GM12878 (cell line): ENCODE data around the gene CLDN12. TPM values are rescaled to one million over a fixed set of nuclear protein-coding genes. Genes with fewer than 3 reads are reported as not detected.

Experiments
- ATAC-seq: fragments of 200-7000 bp; cut with Tn5 transposase; 3 replicates; pipeline ENCODE4 v1.9.1; 2020; ENCODE audit warnings: mild to moderate bottlenecking, moderate library complexity
- BruUV-seq: library from RNA; stranded (reverse); fragments of 400-500 nt; replicated peaks from 2 replicates; lab custom pipeline; 2021; lab: Mats Ljungman, UMichigan
- CTCF ChIA-PET: fragments of 300-600 bp; sonication (Branson Sonifier 250); formaldehyde crosslinking; extraction: SDS; loops from one replicate; lab custom pipeline; 2021; ENCODE audit warnings: inconsistent platforms; lab: Yijun Ruan, JAX
- POLR2A ChIA-PET: fragments of 350-600 bp; formaldehyde crosslinking; extraction: SDS; loops from one replicate; lab custom pipeline; 2021; ENCODE audit warnings: inconsistent platforms; lab: Charles Lee
- RAD21 ChIA-PET: fragments of 300-600 bp; sonication (Branson Sonifier 250); formaldehyde crosslinking; loops from one replicate; lab custom pipeline; 2023; ENCODE audit warnings: antibody characterized with exemption; ENCODE audit not compliant: unreplicated experiment; lab: Charles Lee
- SMC1A ChIA-PET: fragments of 300-600 bp; sonication (Branson Sonifier 250); formaldehyde crosslinking; loops from one replicate; lab custom pipeline; 2023; ENCODE audit not compliant: unreplicated experiment, uncharacterized antibody; lab: Charles Lee
- DNase-seq: peaks from one replicate; pipeline ENCODE4 v3.0.0-alpha.2; 2011; ENCODE audit warnings: low read depth, low spot score
- FAIRE-seq: peaks from 3 replicates; lab custom pipeline; 2011; peaks lifted over from hg19 to GRCh38; lab: Jason Lieb, UNC
- H2AFZ ChIP-seq: 2 replicates; pipeline ENCODE4 v1.6.0; 2011; ENCODE audit warnings: low read depth, low read length, control low read depth; ENCODE audit not compliant: control insufficient read depth
- H3K27ac ChIP-seq: 2 replicates; pipeline ENCODE4 v1.5.1; 2011; ENCODE audit warnings: control low read depth; ENCODE audit not compliant: control insufficient read depth, insufficient read depth
- H3K27me3 ChIP-seq, 2 experiments: replicated peaks in 1 of 2; 2 replicates each; pipeline versions ENCODE4 v1.6.0 to v1.6.1; 2011; ENCODE audit warnings: low read length in 1 of 2; ENCODE audit not compliant: control insufficient read depth in 2 of 2, insufficient read depth in 2 of 2
- H3K36me3 ChIP-seq, 2 experiments: 2 replicates each; pipeline ENCODE4 v1.5.1; 2011; ENCODE audit warnings: low read length in 1 of 2; ENCODE audit not compliant: control insufficient read depth in 2 of 2, insufficient read depth in 2 of 2
- H3K4me1 ChIP-seq: 2 replicates; pipeline ENCODE4 v1.6.1; 2011; ENCODE audit warnings: mild to moderate bottlenecking, low read length, moderate library complexity, mixed read lengths; ENCODE audit not compliant: control insufficient read depth, insufficient read depth
- H3K4me2 ChIP-seq: 2 replicates; pipeline ENCODE4 v1.6.0; 2011; ENCODE audit warnings: control low read depth; ENCODE audit not compliant: control insufficient read depth, insufficient read depth
- H3K4me3 ChIP-seq: fragments of 200-600 bp; sonication (generic); 2 replicates; pipeline ENCODE4 v1.5.1; 2016
- H3K79me2 ChIP-seq: 2 replicates; pipeline ENCODE4 v1.6.0; 2011; ENCODE audit warnings: low read length; ENCODE audit not compliant: control insufficient read depth, insufficient read depth
- H3K9ac ChIP-seq: 2 replicates; pipeline ENCODE4 v1.8.0; 2011; ENCODE audit warnings: low read length, control low read depth, mixed read lengths; ENCODE audit not compliant: control insufficient read depth, insufficient read depth
- H3K9me3 ChIP-seq: replicated peaks from 3 replicates; pipeline ENCODE4 v1.5.1; 2011; ENCODE audit warnings: mild to moderate bottlenecking, low read length; ENCODE audit not compliant: control insufficient read depth, insufficient read depth
- H4K20me1 ChIP-seq: 2 replicates; pipeline ENCODE4 v1.6.0; 2011; ENCODE audit not compliant: control insufficient read depth, insufficient read depth
- ATF3 ChIP-seq: IDR thresholded peaks from 2 replicates; pipeline ENCODE4 v1.6.1; 2011; ENCODE audit warnings: low read depth, mild to moderate bottlenecking, low read length, moderate library complexity, borderline replicate concordance; ENCODE audit errors: extremely low read depth
- ATF7 ChIP-seq: fragments of 450-650 bp; IDR thresholded peaks from 2 replicates; pipeline ENCODE4 v1.6.1; 2016; ENCODE audit warnings: low read depth, mild to moderate bottlenecking
- CREB1 ChIP-seq: IDR thresholded peaks from 2 replicates; pipeline ENCODE4 v1.6.1; 2012; ENCODE audit warnings: low read depth, mild to moderate bottlenecking, inconsistent platforms
- EP300 ChIP-seq, 2 experiments: fragments of 150-350 bp in 1 of 2; IDR thresholded peaks; 2 replicates each; pipeline ENCODE4 v1.6.1; 2011 to 2012; ENCODE audit warnings: low read depth in 2 of 2, low read length in 2 of 2, borderline replicate concordance in 1 of 2, improper control_type of control experiment in 1 of 2, inconsistent platforms in 1 of 2; ENCODE audit not compliant: control insufficient read depth in 1 of 2
- EZH2 ChIP-seq: IDR thresholded peaks from 2 replicates; pipeline ENCODE4 v1.6.1; 2012; ENCODE audit warnings: low read depth, mild to moderate bottlenecking, control low read depth, inconsistent platforms, low read length, borderline replicate concordance; ENCODE audit not compliant: control insufficient read depth
- IRF4 ChIP-seq: IDR thresholded peaks from 2 replicates; pipeline ENCODE4 v1.6.1; 2011; ENCODE audit warnings: low read depth, low read length
- JUND ChIP-seq: IDR thresholded peaks from 2 replicates; pipeline ENCODE4 v1.6.1; 2012; ENCODE audit warnings: low read depth, mild to moderate bottlenecking, low read length, improper control_type of control experiment, moderate library complexity
- NR2C2 ChIP-seq: IDR thresholded peaks from 2 replicates; pipeline ENCODE4 v1.6.1; 2011; ENCODE audit warnings: borderline replicate concordance, low read depth; ENCODE audit not compliant: control insufficient read depth, insufficient read length
- POLR2A ChIP-seq: IDR thresholded peaks from 2 replicates; pipeline ENCODE4 v1.6.1; 2011; ENCODE audit warnings: low read depth, mild to moderate bottlenecking, low read length
- POU2F2 ChIP-seq: IDR thresholded peaks from 3 replicates; pipeline ENCODE4 v1.6.1; 2011; ENCODE audit warnings: low read depth, mild to moderate bottlenecking, low read length, borderline replicate concordance
- RELB ChIP-seq: fragments of 450-650 bp; IDR thresholded peaks from 2 replicates; pipeline ENCODE4 v1.6.1; 2017; ENCODE audit warnings: low read depth, mild to moderate bottlenecking, moderate library complexity
- SMAD1 ChIP-seq: fragments of 450-650 bp; IDR thresholded peaks from 2 replicates; pipeline ENCODE4 v1.6.1; 2018; ENCODE audit warnings: mild to moderate bottlenecking, low read depth; ENCODE audit not compliant: partially characterized antibody
- WGBS: methylation state at CpG from one replicate; pipeline ENCODE4 v1.1.6; 2016; ENCODE audit warnings: low lambda C conversion rate; ENCODE audit not compliant: insufficient replicate concordance, insufficient coverage; ENCODE audit errors: missing lambda C conversion rate; 5-methylcytosine and 5-hydroxymethylcytosine counted together
- in situ Hi-C: fragments of 300-500 bp; cut with MboI; formaldehyde crosslinking; loops from 9 replicates; pipeline ENCODE4 v1.14.3; 2018; ENCODE audit warnings: mixed read lengths
- intact Hi-C: fragments of 100-400 bp; cut with micrococcal nuclease; formaldehyde crosslinking; loops from one replicate; pipeline ENCODE4 v1.14.2; 2022; ENCODE audit not compliant: unreplicated experiment
- polyA plus RNA-seq, 11 experiments: library from polyadenylated mRNA; depleted of rRNA in 4 of 11; unstranded in 6 of 11; stranded (reverse) in 5 of 11; fragments of >200 nt; fragmentation: Nextera tagmentation in 4 of 11; fragmentation: Illumina TruSeq in 1 of 11; extraction: Ambion mirVana in 4 of 11; extraction: Trizol in 1 of 11; gene quantifications; 1 replicate in 1 of 11; 2 replicates in 10 of 11; pipeline versions ENCODE4 v1.2.1 to v1.2.3, GENCODE V29; 2011 to 2016; ENCODE audit warnings: inconsistent platforms in 2 of 11, missing spikeins in 2 of 11, low read depth in 1 of 11
- total RNA-seq, 4 experiments: library from RNA; depleted of rRNA in 3 of 4; stranded (reverse); fragments of >200 nt in 3 of 4; fragmentation: Illumina TruSeq in 1 of 4; extraction: Trizol in 1 of 4; gene quantifications; 2 replicates each; pipeline versions ENCODE4 v1.2.1 to v1.2.3, GENCODE V29; 2013 to 2021
- TF ChIP-seq, protein P1 (sequence below), 3 experiments: IDR thresholded peaks in 2 of 3; conservative IDR thresholded peaks in 1 of 3; 2 replicates each; pipeline ENCODE4 v1.5.1; 2011; ENCODE audit warnings: low read depth in 3 of 3, low read length in 3 of 3, mild to moderate bottlenecking in 3 of 3, control low read depth in 2 of 3, moderate library complexity in 2 of 3, inconsistent platforms in 1 of 3, mixed read lengths in 1 of 3; ENCODE audit not compliant: control insufficient read depth in 2 of 3, insufficient read depth in 1 of 3; ENCODE audit errors: extremely low read depth in 1 of 3
- TF ChIP-seq, protein P2 (sequence below): fragments of 450-650 bp; IDR thresholded peaks from 2 replicates; pipeline ENCODE4 v1.6.1; 2017; ENCODE audit warnings: antibody characterized with exemption, mild to moderate bottlenecking, moderate library complexity
- TF ChIP-seq, protein P3 (sequence below): IDR thresholded peaks from 2 replicates; pipeline ENCODE4 v1.6.1; 2012; ENCODE audit warnings: low read length, inconsistent platforms

The CLDN12 gene
- total and polyA plus RNA-seq, 10 of the 15 experiments (the other 5 are each of a cell fraction or from before 2014, with no cell fraction given): 3.1 to 41.1 (median 6.8) TPM

DNA sequence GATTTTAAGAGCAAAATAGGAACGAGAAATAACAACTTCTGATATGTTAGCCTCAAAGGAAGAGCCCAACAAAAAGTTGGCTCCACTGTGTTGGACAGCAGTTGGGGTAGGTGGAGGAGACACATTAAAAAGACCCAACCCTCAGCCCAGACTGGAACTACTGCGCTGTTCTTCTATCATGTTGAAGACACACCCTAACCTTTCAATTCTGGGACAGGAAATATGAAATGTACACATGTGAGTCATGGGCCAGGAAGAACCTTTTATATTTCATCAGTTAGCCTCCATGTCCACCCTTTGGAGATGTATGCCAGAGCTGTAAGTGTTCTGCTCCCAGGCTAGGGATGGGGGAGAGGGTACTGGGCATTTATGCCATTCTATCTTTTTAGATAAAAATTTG, 22.1 kb downstream of the CLDN12 start:
- H3K27ac ChIP-seq: no peak overlapping the region
- 58% methylated on average over 2 of the region's 2 CpGs for WGBS
- in situ Hi-C loops: no loop called here
- TF ChIP-seq JUND: no peak
- no peak for TF ChIP-seq CREB1
- TF ChIP-seq, protein P1, sequence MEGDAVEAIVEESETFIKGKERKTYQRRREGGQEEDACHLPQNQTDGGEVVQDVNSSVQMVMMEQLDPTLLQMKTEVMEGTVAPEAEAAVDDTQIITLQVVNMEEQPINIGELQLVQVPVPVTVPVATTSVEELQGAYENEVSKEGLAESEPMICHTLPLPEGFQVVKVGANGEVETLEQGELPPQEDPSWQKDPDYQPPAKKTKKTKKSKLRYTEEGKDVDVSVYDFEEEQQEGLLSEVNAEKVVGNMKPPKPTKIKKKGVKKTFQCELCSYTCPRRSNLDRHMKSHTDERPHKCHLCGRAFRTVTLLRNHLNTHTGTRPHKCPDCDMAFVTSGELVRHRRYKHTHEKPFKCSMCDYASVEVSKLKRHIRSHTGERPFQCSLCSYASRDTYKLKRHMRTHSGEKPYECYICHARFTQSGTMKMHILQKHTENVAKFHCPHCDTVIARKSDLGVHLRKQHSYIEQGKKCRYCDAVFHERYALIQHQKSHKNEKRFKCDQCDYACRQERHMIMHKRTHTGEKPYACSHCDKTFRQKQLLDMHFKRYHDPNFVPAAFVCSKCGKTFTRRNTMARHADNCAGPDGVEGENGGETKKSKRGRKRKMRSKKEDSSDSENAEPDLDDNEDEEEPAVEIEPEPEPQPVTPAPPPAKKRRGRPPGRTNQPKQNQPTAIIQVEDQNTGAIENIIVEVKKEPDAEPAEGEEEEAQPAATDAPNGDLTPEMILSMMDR (IDR thresholded peaks at IDR 0.05 in 2 of 3, conservative IDR thresholded peaks at IDR 0.05 in 1 of 3; ENCODE audit: control insufficient read depth in 2 of 3, extremely low read depth in 1 of 3, insufficient read depth in 1 of 3, low read depth in 3 of 3, low read length in 3 of 3): no peak
- TF ChIP-seq ATF3: no peak
- TF ChIP-seq IRF4: no peak
- no peak for TF ChIP-seq EP300 (IDR thresholded peaks at IDR 0.05; ENCODE audit: borderline replicate concordance in 1 of 2, control insufficient read depth in 1 of 2, low read depth in 2 of 2, low read length in 2 of 2)
- no peak for TF ChIP-seq POLR2A
- no peak for TF ChIP-seq RELB
- no peak for TF ChIP-seq EZH2
- TF ChIP-seq SMAD1: no peak
- TF ChIP-seq ATF7: no peak
- TF ChIP-seq, protein P2, sequence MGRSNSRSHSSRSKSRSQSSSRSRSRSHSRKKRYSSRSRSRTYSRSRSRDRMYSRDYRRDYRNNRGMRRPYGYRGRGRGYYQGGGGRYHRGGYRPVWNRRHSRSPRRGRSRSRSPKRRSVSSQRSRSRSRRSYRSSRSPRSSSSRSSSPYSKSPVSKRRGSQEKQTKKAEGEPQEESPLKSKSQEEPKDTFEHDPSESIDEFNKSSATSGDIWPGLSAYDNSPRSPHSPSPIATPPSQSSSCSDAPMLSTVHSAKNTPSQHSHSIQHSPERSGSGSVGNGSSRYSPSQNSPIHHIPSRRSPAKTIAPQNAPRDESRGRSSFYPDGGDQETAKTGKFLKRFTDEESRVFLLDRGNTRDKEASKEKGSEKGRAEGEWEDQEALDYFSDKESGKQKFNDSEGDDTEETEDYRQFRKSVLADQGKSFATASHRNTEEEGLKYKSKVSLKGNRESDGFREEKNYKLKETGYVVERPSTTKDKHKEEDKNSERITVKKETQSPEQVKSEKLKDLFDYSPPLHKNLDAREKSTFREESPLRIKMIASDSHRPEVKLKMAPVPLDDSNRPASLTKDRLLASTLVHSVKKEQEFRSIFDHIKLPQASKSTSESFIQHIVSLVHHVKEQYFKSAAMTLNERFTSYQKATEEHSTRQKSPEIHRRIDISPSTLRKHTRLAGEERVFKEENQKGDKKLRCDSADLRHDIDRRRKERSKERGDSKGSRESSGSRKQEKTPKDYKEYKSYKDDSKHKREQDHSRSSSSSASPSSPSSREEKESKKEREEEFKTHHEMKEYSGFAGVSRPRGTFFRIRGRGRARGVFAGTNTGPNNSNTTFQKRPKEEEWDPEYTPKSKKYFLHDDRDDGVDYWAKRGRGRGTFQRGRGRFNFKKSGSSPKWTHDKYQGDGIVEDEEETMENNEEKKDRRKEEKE: no peak
- TF ChIP-seq POU2F2: no peak
- no peak for TF ChIP-seq NR2C2
- TF ChIP-seq, protein P3, sequence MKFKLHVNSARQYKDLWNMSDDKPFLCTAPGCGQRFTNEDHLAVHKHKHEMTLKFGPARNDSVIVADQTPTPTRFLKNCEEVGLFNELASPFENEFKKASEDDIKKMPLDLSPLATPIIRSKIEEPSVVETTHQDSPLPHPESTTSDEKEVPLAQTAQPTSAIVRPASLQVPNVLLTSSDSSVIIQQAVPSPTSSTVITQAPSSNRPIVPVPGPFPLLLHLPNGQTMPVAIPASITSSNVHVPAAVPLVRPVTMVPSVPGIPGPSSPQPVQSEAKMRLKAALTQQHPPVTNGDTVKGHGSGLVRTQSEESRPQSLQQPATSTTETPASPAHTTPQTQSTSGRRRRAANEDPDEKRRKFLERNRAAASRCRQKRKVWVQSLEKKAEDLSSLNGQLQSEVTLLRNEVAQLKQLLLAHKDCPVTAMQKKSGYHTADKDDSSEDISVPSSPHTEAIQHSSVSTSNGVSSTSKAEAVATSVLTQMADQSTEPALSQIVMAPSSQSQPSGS: no peak
- TF ChIP-seq, all 136 proteins: peak for 0
- Histone ChIP-seq H3K4me1 (peaks cover 10% of the 10 kb centered on the region), H3K4me3 (no peak overlapping the region), H4K20me1 (no peaks in the 10 kb centered on the region), H3K4me2 (no peak overlapping the region), H3K9ac (no peak overlapping the region), H3K36me3 (no peaks in the 10 kb centered on the region), H3K27me3 (no peaks in the 10 kb centered on the region), H3K79me2 (no peaks in the 10 kb centered on the region), H2AFZ (no peak overlapping the region), H3K9me3 (no peaks in the 10 kb centered on the region)
- FAIRE-seq (no peak), ATAC-seq (peak; percentile 28), DNase-seq (no peak)
- intact Hi-C loops: loop anchor here (5.0 kb wide), 1 partner anchor 803 kb away; no protein-coding TSS in a partner anchor
- POLR2A ChIA-PET: no interaction called here
- RAD21 ChIA-PET: interaction anchor here (1.6 to 2.9 kb wide), 2 partner anchors 185 to 272 kb away, joined by 3 to 31 read pairs; partner anchors contain the start of gene STEAP1
- BruUV-seq: no TSS peak
- CTCF ChIA-PET: interaction anchor here (1.0 to 8.2 kb wide), 8 partner anchors 8 to 272 kb away, joined by 4 to 121 read pairs (median 32); partner anchors contain the start of genes GTPBP10 and STEAP1
- SMC1A ChIA-PET: interaction anchor here (1.0 to 1.5 kb wide), 5 partner anchors 10 to 152 kb away, joined by 3 to 5 read pairs (median 3); no protein-coding TSS in a partner anchor
